T-helper 2 cell (primary cell): ENCODE data around the gene COPG1.
"Not testable (repeated sequence)": the region's sequence is repeated elsewhere in the genome, so short reads cannot be mapped to it uniquely, and the experiment has no call there.

ENCODE experiments used
- DNase-seq, 5 experiments: peaks; one replicate each; pipeline versions ENCODE4 v3.0.0 to v3.0.0-alpha.2; 2012 to 2022
- total RNA-seq, 2 donors: gene quantifications; one replicate each; lab custom pipeline; 2026; lab: John Stamatoyannopoulos, UW

The COPG1 gene, protein sequence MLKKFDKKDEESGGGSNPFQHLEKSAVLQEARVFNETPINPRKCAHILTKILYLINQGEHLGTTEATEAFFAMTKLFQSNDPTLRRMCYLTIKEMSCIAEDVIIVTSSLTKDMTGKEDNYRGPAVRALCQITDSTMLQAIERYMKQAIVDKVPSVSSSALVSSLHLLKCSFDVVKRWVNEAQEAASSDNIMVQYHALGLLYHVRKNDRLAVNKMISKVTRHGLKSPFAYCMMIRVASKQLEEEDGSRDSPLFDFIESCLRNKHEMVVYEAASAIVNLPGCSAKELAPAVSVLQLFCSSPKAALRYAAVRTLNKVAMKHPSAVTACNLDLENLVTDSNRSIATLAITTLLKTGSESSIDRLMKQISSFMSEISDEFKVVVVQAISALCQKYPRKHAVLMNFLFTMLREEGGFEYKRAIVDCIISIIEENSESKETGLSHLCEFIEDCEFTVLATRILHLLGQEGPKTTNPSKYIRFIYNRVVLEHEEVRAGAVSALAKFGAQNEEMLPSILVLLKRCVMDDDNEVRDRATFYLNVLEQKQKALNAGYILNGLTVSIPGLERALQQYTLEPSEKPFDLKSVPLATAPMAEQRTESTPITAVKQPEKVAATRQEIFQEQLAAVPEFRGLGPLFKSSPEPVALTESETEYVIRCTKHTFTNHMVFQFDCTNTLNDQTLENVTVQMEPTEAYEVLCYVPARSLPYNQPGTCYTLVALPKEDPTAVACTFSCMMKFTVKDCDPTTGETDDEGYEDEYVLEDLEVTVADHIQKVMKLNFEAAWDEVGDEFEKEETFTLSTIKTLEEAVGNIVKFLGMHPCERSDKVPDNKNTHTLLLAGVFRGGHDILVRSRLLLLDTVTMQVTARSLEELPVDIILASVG
- total RNA-seq, result 69.2 to 81.3 reads per million in 2 donors

DNA sequence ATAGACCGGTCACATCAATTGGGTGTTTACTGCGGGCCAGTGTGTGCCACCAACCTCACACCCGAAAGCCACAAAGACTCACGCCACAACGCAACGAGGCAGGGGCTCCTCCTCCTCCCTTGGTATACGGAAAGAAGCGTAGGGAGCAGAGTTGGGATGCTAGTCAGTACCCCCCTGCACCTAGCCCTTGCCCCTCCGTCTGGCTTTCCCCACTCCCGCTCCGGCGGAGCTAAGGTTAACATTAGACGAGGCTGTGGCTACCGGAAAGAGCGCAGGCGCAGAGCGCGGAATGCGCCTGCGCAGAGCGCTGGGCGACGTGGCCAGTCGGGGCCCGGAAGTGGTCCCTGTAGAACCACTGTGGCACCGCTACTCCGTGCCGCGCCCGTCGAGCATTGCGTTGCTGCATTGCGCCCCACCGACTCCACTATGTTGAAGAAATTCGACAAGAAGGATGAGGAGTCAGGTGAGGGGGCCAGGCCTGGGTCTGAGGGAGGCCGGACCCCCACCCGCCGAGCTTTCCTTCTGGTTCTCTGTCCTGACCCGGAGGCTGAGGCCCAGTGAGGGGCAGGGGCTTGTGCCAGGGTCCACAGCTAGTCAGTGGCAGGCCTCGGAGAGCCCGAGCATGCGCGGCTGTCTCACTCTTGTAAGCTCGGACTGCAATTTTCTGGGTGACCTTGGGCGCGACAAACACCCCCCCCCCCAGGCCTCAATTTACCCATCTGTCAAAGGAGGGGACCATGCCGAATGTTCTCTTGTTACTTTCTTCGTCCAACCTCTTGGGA is at the start of gene COPG1:
Gene COPG1, plus strand, starts transcription at position 323 of the 782 bp plus-strand sequence. Its CDS starts 104 bp downstream, at position 427.
- peak; percentile 70 to 93 (median 81) for DNase-seq

- no peak for DNase-seq
Observed at GRCh38 chr3:129204473-129204872, 44.9 kb upstream of the COPG1 start.

GRCh38 chr3:129205109-129205832 is 44.1 kb upstream of the COPG1 start:
- no peak for DNase-seq

DNA sequence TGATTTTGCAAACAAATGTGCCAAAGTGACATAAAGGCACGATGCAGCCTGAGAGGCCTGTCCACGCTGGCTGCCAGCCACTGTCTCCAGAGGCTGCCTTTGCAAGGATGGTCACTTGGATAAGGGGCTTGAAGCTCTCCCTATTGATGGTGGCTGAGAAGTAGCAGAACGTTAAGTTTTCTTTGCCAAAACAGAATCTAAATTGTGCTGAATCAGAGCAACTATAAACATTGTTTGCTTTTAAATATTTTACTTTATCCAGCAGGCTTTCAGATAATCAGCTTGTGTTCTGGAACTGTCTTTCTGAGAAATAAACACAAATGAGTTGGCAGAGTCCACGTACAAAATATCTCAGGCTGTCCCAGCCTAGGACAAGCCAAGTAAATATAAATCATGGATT is 41.9 kb upstream of the COPG1 start:
- DNase-seq, result no peak

DNA sequence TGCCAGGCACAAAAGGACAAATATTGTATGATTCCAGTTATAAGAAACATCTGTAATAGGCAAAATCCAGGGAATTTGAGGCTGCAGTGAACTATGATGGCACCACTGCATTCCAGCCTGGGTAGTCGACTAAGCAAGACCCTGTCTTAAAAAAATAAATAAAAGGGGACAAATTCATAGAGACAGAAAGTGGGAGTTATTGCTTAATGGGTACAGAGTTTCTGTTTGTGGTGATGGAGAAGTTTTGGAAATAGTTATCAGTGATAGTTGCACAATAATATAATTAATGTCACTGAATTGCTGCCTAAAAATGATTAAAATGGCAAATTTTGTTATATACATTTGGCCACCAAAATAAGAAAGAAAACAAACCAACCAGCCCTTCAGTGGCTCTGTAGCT is 38.1 kb upstream of the COPG1 start:
- no peak for DNase-seq

DNA sequence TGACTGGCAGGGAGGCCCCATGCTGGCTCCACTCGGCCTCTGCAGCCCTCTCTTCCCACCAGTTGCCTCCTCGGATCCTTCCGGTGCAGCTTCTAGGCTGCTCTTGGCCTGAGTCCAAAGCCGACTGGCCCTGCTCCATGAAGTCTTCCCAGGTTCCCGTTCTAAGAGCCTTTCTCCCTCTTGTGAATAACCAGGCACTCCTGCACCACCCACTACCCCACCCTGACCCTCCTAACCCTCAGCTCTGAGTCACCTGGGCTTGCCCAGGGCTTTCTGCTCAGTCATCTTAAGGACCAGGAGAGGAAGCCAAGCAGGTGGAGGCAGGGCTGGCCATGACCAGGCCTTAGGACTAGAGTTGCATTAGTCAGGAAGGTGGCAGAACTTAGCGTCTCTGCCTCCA is 37.6 kb upstream of the COPG1 start:
- DNase-seq, result no peak

GRCh38 chr3:129213238-129213637 is 36.2 kb upstream of the COPG1 start:
- no peak for DNase-seq

DNA sequence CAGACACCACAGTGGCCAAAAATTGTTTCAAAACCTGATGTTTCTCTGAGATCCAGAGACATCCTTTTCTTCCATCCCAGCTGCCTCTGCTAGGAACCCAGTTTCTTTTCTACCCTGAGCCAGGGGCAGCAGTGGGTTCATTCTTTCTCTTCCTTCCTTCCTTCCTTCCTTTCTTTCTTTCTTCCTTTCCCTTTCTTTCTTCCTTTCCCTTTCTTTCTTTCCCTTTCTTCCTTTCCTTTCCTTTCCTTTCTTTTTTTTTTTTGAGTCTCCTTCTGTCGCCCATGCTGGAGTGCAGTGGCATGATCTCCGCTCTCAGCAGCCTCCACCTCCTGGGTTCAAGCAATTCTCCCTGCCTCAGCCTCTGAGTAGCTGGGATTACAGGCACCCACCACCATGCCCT is 30.7 kb upstream of the COPG1 start:
- no peak for DNase-seq

- not testable (repeated sequence) for DNase-seq
Observed at GRCh38 chr3:129224387-129224786, 25.0 kb upstream of the COPG1 start.

DNA sequence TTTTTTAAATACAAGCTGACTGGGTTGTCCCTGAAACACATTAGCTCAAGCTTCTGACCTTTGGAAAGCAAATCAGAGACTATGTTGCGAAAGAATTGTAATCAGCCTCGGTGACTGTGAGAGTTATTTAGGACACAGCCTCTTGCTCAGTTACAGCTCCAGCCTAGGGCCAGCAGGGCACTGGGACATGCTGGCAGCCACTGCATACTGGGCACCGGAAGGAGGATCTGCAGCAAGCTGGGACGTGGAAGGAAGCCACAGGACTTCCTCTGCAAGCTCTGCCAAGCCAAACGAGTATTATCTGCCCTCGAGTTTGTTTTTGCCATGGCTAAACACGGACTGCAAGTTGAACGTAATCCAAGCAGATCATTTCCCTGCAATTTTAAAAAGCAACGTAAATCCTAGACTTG is 24.4 kb upstream of the COPG1 start:
- DNase-seq, result peak in 1 of 5 experiments; percentile 45

DNA sequence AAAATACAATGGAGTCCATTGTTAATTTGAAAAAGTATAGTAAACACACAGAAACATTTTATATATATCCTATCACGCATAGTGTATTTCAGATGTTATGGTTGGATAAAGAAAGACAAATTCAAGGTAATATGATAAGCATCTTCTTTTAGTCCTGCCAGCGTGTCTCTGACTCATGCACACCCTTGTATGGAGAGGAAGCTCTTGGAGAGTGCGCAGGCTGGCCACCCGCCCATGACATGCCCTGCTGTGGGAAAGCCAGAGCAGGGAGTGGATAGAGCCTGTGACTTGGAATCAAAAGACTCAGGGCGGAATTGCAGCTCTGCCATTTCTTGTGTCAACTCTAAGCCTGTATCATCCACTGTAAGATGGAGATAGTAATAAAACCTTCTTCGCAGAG is 23.0 kb upstream of the COPG1 start:
- peak in 1 of 5 experiments; percentile 83 for DNase-seq

GRCh38 chr3:129228891-129229585 is 20.4 kb upstream of the COPG1 start:
- DNase-seq, result no peak

DNA sequence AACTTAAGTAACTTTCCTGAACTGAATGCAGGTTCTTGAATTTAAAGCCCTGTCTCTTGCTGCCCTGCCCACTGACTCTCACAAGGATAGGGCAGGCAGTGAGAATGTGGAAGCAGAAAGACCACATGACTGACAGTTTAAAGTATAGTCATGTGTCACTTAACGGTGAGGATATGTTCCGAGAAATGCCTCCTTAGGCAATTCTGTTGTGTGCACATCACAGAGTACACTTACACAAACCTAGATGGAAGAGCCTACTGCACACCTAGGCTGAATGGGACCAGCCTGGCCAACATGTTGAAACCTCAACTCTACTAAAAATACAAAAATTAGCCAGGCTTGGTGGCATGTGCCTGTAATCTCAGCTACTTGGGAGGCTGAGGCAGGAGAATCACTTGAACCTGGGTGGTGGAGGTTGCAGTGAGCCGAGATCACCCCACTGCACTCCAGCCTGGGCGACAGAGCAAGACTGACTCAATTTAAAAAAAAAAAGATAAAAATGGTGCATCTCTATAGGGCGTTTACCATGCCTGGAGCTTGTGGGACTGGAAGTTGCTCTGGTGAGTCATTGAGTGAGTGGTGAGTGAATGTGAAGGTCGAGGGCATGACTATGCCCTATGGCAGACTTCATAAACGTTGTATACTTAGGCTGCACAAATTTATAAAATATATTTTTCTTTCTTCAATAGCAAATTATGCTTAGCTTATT is 18.9 kb upstream of the COPG1 start:
- DNase-seq, result peak in 1 of 5 experiments; percentile 86

GRCh38 chr3:129231331-129232119 is 17.9 kb upstream of the COPG1 start:
- no peak for DNase-seq

- no peak for DNase-seq
Observed at GRCh38 chr3:129233538-129233937, 15.9 kb upstream of the COPG1 start.

GRCh38 chr3:129234441-129234840 is 15.0 kb upstream of the COPG1 start:
- no peak for DNase-seq

DNA sequence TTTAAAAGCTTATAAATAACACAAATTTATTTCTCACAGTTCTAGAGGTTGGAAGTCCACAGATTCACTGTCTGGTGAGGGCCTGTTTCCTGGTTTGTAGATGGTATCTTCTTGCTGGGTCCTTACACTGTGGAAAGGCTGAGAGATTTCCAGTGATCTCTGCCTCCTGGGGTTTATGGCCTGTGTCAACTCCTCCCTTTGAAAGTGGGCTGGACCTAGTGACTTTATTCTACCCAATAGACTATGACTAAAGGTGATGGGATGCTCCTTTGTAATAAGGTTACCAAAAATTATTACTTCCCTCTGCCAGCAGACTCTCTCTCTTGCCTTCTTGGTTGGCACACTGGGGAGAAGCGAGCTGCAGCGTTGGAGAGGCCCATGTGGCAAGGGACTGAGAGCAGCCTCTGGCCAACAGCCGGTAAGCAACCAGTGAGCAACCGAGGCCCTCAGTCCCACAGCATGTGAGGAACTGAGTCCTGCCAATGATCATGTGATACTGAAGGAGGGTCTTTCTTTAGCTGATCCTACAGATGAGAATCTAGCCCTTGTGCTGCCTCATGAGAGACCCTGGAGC is 14.0 kb upstream of the COPG1 start:
- DNase-seq, result no peak

- peak in 1 of 5 experiments; percentile 76 for DNase-seq
Observed at GRCh38 chr3:129238945-129239705, 10.3 kb upstream of the COPG1 start.

DNA sequence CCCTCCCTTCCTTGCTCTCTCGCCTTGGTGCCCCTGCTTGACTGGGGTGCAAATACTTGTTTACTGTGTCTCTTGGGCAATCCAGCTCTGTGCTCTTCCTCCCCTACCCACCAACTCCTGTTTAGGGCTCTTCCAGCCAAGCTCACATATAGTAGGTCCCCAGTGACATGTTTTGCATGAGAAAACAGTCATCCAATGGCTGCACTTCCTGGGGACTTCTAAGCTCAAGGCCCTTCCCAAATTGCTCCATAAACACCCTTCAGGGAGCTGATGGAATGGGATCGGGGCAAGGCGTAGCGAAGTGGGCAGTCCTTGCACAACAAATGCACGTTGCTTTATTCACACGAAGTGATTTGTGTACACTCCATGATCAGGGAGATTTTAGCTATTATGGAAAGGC is 9.4 kb upstream of the COPG1 start:
- DNase-seq, result no peak
